OCI-LY3 (cell line): ENCODE results near the gene CYP4A11.

Experiments
- CTCF ChIP-seq: fragments of 200-600, 300-600 bp; sonication (generic); IDR thresholded peaks from 2 replicates; pipeline ENCODE4 v1.5.1; 2014; ENCODE audit warnings: antibody characterized with exemption, low read length, low read depth
- EZH2phosphoT487 ChIP-seq: fragments of 200-600 bp; shearing (Covaris generic); IDR thresholded peaks from 2 replicates; pipeline ENCODE4 v1.6.1; 2018; ENCODE audit warnings: antibody characterized with exemption, mixed run types, low read depth

- TF ChIP-seq CTCF (no peak), EZH2phosphoT487 (no peak)
Observed at GRCh38 chr1:46910790-46911189, 30.5 kb downstream of the CYP4A11 start.
